Panc1 (cell line): ENCODE measurements around the gene GRIN2C. TPM values are rescaled to one million over a fixed set of nuclear protein-coding genes. Genes with fewer than 3 reads are reported as not detected.

Experiments used
- ATAC-seq: fragments of 200-7000 bp; cut with Tn5 transposase; 2 replicates; pipeline ENCODE4 v1.9.1; 2020; ENCODE audit warnings: mild to moderate bottlenecking, moderate library complexity
- BruUV-seq: library from RNA; stranded (reverse); fragments of 400-500 nt; replicated peaks from 2 replicates; lab custom pipeline; 2021; lab: Mats Ljungman, UMichigan
- CTCF ChIA-PET: fragments of 300-600 bp; sonication (Branson Sonifier 250); formaldehyde crosslinking; loops from one replicate; lab custom pipeline; 2022; ENCODE audit warnings: antibody characterized with exemption; lab: Charles Lee
- POLR2A ChIA-PET: fragments of 300-600 bp; sonication (Branson Sonifier 250); formaldehyde crosslinking; loops from one replicate; lab custom pipeline; 2022; ENCODE audit warnings: antibody characterized with exemption; lab: Charles Lee
- DNase-seq: peaks from one replicate; pipeline ENCODE4 v3.0.0-alpha.2; 2010; ENCODE audit warnings: low read depth, low spot score
- H3K27ac ChIP-seq: 2 replicates; pipeline ENCODE4 v1.5.1; 2011; ENCODE audit warnings: mild to moderate bottlenecking, low read length, inconsistent platforms
- H3K27me3 ChIP-seq: fragments of 200-500 bp; sonication (Bioruptor generic); 2 replicates; pipeline ENCODE4 v1.6.0; 2014; ENCODE audit warnings: low read length, inconsistent platforms; ENCODE audit not compliant: control insufficient read depth, insufficient read depth
- H3K36me3 ChIP-seq: fragments of 200-500 bp; sonication (Bioruptor generic); 2 replicates; pipeline ENCODE4 v1.5.1; 2014; ENCODE audit warnings: inconsistent platforms, mild to moderate bottlenecking, low read length, moderate library complexity; ENCODE audit not compliant: control insufficient read depth, insufficient read depth
- H3K4me1 ChIP-seq: 2 replicates; pipeline ENCODE4 v1.5.1; 2011; ENCODE audit warnings: inconsistent platforms, mild to moderate bottlenecking, low read length, moderate library complexity; ENCODE audit not compliant: control insufficient read depth, insufficient read depth
- H3K4me3 ChIP-seq, 2 experiments: 2 replicates each; pipeline ENCODE4 v1.5.1; 2011 to 2012; ENCODE audit warnings: low read depth in 2 of 2, low read length in 2 of 2, mild to moderate bottlenecking in 2 of 2, inconsistent platforms in 1 of 2, moderate library complexity in 1 of 2
- H3K9me3 ChIP-seq: fragments of 200-500 bp; sonication (Bioruptor generic); 2 replicates; pipeline ENCODE4 v1.5.1; 2014; ENCODE audit warnings: low read depth, mild to moderate bottlenecking, inconsistent platforms, low read length, moderate library complexity; ENCODE audit not compliant: control insufficient read depth, insufficient read depth
- POLR2AphosphoS5 ChIP-seq: IDR thresholded peaks from 2 replicates; pipeline ENCODE4 v1.6.1; 2012; ENCODE audit warnings: mild to moderate bottlenecking, low read depth, low read length, moderate library complexity
- SIN3A ChIP-seq: IDR thresholded peaks from 2 replicates; pipeline ENCODE4 v1.6.1; 2012; ENCODE audit warnings: low read depth, mild to moderate bottlenecking, low read length, moderate library complexity, borderline replicate concordance; ENCODE audit not compliant: insufficient read depth
- TCF7L2 ChIP-seq: IDR thresholded peaks from 2 replicates; pipeline ENCODE4 v1.6.1; 2011; ENCODE audit warnings: mild to moderate bottlenecking, low read depth, low read length, inconsistent platforms
- in situ Hi-C: cut with HindIII; loops from 2 replicates; pipeline ENCODE4 v1.10.0; 2016; ENCODE audit warnings: low sequenced_read_pairs, low pct_unique_long_range_greater_than_20kb
- intact Hi-C: fragments of 100-400 bp; cut with micrococcal nuclease; formaldehyde crosslinking; loops from one replicate; pipeline ENCODE4 v1.10.0; 2022; ENCODE audit not compliant: unreplicated experiment
- total RNA-seq: library from RNA; stranded (reverse); gene quantifications from one replicate; pipeline ENCODE4 v1.2.1, GENCODE V29; 2021; ENCODE audit not compliant: unreplicated experiment
- TF ChIP-seq, protein P1 (sequence below), 2 experiments: IDR thresholded peaks; 2 replicates each; pipeline ENCODE4 v1.6.1; 2011 to 2012; ENCODE audit warnings: low read depth in 2 of 2, control low read depth in 1 of 2, low read length in 1 of 2, mild to moderate bottlenecking in 1 of 2, moderate library complexity in 1 of 2; ENCODE audit not compliant: insufficient read depth in 1 of 2
- TF ChIP-seq, protein P2 (sequence below): fragments of 450-650 bp; IDR thresholded peaks from 2 replicates; pipeline ENCODE4 v1.5.1; 2017; ENCODE audit warnings: mild to moderate bottlenecking

GRIN2C gene
- total RNA-seq, 1 experiment from 2014 or later = 0.10 TPM

DNA sequence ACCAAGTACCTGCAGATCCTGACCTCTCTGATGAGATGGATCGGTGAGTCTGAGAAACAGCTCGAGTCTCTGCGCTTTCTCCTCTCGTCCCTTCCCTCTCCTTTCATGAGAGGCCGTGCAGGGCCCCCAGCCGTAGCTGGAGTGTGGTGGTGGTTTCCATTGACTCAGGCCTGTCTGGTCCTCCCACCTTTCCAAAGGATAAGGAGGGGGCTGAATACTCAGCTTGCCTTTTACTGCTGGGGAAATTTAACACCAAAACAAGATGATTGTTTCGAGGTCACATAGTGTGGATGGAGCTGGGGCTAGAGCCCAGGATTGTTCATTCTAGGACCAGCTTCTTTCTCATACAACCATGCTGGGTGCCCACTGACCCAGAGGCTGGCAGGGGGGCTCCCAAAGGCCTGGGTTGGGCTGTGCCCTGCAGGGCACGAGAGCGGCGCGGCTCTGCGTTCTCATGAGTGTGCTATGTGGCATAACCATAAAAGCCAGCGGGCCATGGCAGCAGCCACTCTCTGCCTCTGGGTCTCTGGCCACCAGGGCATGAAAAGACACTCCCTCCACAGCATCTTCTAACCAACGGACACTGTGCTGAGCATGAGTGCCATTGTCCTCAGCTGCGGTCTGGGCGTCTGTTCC lies 39.8 kb downstream of the GRIN2C start:
- no peaks in the 10 kb centered on the region for H3K9me3 ChIP-seq
- in situ Hi-C loops (no loop called here), intact Hi-C loops (no loop called here)
- no TSS peak for BruUV-seq
- H3K27ac ChIP-seq = no peak overlapping the region
- CTCF ChIA-PET = no interaction called here
- H3K36me3 ChIP-seq = no peaks in the 10 kb centered on the region
- no peak for DNase-seq
- TF ChIP-seq TCF7L2 (no peak), SIN3A (no peak), POLR2AphosphoS5 (no peak)
- TF ChIP-seq, protein P1, sequence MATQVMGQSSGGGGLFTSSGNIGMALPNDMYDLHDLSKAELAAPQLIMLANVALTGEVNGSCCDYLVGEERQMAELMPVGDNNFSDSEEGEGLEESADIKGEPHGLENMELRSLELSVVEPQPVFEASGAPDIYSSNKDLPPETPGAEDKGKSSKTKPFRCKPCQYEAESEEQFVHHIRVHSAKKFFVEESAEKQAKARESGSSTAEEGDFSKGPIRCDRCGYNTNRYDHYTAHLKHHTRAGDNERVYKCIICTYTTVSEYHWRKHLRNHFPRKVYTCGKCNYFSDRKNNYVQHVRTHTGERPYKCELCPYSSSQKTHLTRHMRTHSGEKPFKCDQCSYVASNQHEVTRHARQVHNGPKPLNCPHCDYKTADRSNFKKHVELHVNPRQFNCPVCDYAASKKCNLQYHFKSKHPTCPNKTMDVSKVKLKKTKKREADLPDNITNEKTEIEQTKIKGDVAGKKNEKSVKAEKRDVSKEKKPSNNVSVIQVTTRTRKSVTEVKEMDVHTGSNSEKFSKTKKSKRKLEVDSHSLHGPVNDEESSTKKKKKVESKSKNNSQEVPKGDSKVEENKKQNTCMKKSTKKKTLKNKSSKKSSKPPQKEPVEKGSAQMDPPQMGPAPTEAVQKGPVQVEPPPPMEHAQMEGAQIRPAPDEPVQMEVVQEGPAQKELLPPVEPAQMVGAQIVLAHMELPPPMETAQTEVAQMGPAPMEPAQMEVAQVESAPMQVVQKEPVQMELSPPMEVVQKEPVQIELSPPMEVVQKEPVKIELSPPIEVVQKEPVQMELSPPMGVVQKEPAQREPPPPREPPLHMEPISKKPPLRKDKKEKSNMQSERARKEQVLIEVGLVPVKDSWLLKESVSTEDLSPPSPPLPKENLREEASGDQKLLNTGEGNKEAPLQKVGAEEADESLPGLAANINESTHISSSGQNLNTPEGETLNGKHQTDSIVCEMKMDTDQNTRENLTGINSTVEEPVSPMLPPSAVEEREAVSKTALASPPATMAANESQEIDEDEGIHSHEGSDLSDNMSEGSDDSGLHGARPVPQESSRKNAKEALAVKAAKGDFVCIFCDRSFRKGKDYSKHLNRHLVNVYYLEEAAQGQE (IDR thresholded peaks at IDR 0.05; ENCODE audit: insufficient read depth in 1 of 2, low read depth in 2 of 2, low read length in 1 of 2) = no peak
- TF ChIP-seq, protein P2, sequence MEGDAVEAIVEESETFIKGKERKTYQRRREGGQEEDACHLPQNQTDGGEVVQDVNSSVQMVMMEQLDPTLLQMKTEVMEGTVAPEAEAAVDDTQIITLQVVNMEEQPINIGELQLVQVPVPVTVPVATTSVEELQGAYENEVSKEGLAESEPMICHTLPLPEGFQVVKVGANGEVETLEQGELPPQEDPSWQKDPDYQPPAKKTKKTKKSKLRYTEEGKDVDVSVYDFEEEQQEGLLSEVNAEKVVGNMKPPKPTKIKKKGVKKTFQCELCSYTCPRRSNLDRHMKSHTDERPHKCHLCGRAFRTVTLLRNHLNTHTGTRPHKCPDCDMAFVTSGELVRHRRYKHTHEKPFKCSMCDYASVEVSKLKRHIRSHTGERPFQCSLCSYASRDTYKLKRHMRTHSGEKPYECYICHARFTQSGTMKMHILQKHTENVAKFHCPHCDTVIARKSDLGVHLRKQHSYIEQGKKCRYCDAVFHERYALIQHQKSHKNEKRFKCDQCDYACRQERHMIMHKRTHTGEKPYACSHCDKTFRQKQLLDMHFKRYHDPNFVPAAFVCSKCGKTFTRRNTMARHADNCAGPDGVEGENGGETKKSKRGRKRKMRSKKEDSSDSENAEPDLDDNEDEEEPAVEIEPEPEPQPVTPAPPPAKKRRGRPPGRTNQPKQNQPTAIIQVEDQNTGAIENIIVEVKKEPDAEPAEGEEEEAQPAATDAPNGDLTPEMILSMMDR = no peak
- H3K4me1 ChIP-seq = no peaks in the 10 kb centered on the region
- ATAC-seq = no peak
- no peak overlapping the region for H3K4me3 ChIP-seq
- POLR2A ChIA-PET = no interaction called here
- no peaks in the 10 kb centered on the region for H3K27me3 ChIP-seq

DNA sequence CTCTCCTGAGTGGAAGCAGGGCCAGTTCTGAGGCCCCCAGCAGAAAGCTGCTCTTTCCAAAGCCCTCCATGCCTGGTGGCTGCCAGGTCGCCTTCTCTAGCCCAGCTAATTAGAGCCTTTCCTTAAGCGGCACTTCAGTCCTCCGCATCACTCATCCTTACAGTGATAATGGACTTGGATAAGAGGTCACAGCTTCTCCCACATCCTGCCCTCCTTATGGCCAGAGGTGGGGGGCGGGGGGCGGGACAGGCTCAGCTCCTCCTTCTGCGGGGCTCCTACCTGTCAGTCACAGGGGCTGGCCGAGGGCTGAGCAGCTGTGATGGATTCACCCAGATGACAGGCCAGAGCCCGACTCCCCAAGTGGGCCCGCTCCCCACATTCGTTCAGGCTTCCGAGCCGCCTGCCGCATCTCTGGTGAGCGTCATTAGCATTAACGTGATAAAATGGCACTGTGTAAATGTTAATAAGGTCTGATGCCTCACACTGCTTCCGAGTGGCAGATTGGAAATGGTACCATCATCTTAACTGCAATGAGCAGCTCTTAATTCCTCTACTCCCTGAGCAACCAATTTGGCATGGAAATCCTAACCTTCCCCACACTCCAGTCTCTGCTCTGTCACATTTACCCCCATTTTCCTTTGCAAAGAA lies 41.3 kb downstream of the GRIN2C start:
- no peak for ATAC-seq
- H3K27ac ChIP-seq = no peak overlapping the region
- no TSS peak for BruUV-seq
- no peak for TF ChIP-seq TCF7L2
- TF ChIP-seq, protein P1 (IDR thresholded peaks at IDR 0.05; ENCODE audit: insufficient read depth in 1 of 2, low read depth in 2 of 2, low read length in 1 of 2) = no peak
- no peak for TF ChIP-seq POLR2AphosphoS5
- TF ChIP-seq, protein P2 = no peak
- H3K36me3 ChIP-seq = no peaks in the 10 kb centered on the region
- H3K4me1 ChIP-seq = no peaks in the 10 kb centered on the region
- H3K4me3 ChIP-seq = no peak overlapping the region
- H3K27me3 ChIP-seq = no peaks in the 10 kb centered on the region
- ChIA-PET CTCF (no interaction called here), POLR2A (interaction anchor here (0.6 kb wide), 2 partner anchors 25 to 692 kb away, joined by 5 to 10 read pairs; no protein-coding TSS in a partner anchor)
- intact Hi-C loops = no loop called here
- in situ Hi-C loops = no loop called here
- no peaks in the 10 kb centered on the region for H3K9me3 ChIP-seq
- no peak for DNase-seq
